Cardiac fibroblast (primary cell): ENCODE results near the gene CPA2.

Source experiments
- DNase-seq, 2 donors: peaks; one replicate each; pipeline versions ENCODE4 v3.0.0 to v3.0.0-alpha.2; 2010; ENCODE audit warnings: low read depth in 2 of 2
- H3K4me3 ChIP-seq, 2 donors: replicated peaks in 1 of 2; 1 replicate in 1 of 2; 2 replicates in 1 of 2; pipeline ENCODE4 v1.5.1; 2011; ENCODE audit warnings: low read depth in 2 of 2, low read length in 2 of 2, mild to moderate bottlenecking in 2 of 2, moderate library complexity in 1 of 2
- CTCF ChIP-seq: IDR thresholded peaks from one replicate; pipeline ENCODE4 v1.5.1; 2011; ENCODE audit warnings: low read depth, mild to moderate bottlenecking, low read length, inconsistent platforms

Gene CPA2

DNA sequence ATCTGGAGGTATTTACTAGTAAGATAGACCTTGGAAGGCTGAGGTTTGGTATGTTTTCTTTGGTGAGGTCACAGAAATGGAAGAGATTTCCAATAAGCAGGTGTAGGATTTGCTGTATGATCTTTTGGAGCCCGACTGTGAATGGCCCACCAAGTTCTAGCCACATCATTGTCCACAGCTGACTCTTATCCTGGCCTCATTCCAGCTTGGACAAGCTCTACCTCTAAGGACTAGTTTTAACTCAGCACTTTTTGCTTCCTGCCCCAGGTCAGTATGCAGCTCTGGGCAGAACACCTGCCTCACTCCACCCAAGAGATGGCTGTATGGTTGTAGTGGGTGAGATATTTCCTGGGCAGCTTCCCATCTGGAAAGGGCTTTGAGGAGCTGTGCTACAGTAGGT is 20.2 kb downstream of the CPA2 start:
- no peak for TF ChIP-seq CTCF
- H3K4me3 ChIP-seq = no peak overlapping the region
- no peak for DNase-seq

DNA sequence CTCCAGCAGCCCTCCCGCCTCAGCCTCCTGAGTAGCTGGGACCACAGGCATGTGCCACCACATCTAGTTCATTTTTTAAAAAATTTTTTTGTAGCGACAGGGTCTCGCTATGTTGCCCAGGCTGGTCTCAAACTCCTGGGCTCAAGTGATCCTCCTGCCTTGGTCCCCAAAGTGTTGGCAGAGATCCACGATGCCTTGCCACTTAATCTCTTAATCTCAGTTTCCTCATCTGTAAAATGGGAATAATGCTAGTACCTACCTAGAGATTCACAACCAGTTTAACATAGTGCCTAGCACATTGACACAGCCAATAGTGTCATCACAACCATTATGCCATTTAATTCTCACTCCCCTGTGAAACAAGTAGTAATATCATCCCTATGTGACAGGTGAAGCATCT is 21.5 kb downstream of the CPA2 start:
- DNase-seq = no peak
- no peak for TF ChIP-seq CTCF
- H3K4me3 ChIP-seq = no peak overlapping the region

GRCh38 chr7:130288829-130289228 is 22.2 kb downstream of the CPA2 start:
- peak in 1 of 2 donors; percentile 43 for DNase-seq
- no peak for TF ChIP-seq CTCF
- no peak overlapping the region for H3K4me3 ChIP-seq

- H3K4me3 ChIP-seq = no peak overlapping the region
- no peak for DNase-seq
- no peak for TF ChIP-seq CTCF
Measured at GRCh38 chr7:130289478-130289877, 22.8 kb downstream of the CPA2 start.

- no peak for TF ChIP-seq CTCF
- H3K4me3 ChIP-seq = no peak overlapping the region
- DNase-seq = peak; percentile 30 to 83
Measured at GRCh38 chr7:130290745-130291144, 24.1 kb downstream of the CPA2 start.

- peak; percentile 90 to 99 for DNase-seq
- no peak within 1 kb of the TSS for H3K4me3 ChIP-seq
- no peak for TF ChIP-seq CTCF
Measured at GRCh38 chr7:130292682-130293257, 26.1 kb downstream of the CPA2 start, which contains the start of gene CPA4. TSS of gene CPA4 (plus strand) at chr7:130293161. CDS start at chr7:130293181, 20 bp downstream.

- DNase-seq = no peak
- no peak overlapping the region for H3K4me3 ChIP-seq
- TF ChIP-seq CTCF = no peak
Measured at GRCh38 chr7:130293521-130293920, 26.9 kb downstream of the CPA2 start.
